G401 (cell line): ENCODE data around the gene STX16. TPM values are rescaled to one million over a fixed set of nuclear protein-coding genes. Genes with fewer than 3 reads are reported as not detected.
"Not testable (repeated sequence)": the region's sequence is repeated elsewhere in the genome, so short reads cannot be mapped to it uniquely, and the experiment has no call there.

Experiments
- DNase-seq: peaks from one replicate; pipeline ENCODE4 v3.0.0-alpha.2; 2015; ENCODE audit warnings: low spot score
- in situ Hi-C: cut with HindIII; loops from 2 replicates; pipeline ENCODE4 v1.10.0; 2016; ENCODE audit warnings: low sequenced_read_pairs, mixed read lengths
- total RNA-seq: library from RNA; depleted of rRNA; stranded (reverse); fragments of >200 nt; shearing (Covaris generic); gene quantifications from 2 replicates; pipeline ENCODE4 v1.2.3, GENCODE V29; 2014

The STX16 gene
- total RNA-seq, 1 experiment from 2014 or later = 32.3 TPM

GRCh38 chr20:58714340-58714922 lies 63.3 kb downstream of the STX16 start:
- in situ Hi-C loops = no loop called here
- DNase-seq = no peak

GRCh38 chr20:58714923-58715351 lies 63.9 kb downstream of the STX16 start:
- in situ Hi-C loops = no loop called here
- DNase-seq = no peak

DNA sequence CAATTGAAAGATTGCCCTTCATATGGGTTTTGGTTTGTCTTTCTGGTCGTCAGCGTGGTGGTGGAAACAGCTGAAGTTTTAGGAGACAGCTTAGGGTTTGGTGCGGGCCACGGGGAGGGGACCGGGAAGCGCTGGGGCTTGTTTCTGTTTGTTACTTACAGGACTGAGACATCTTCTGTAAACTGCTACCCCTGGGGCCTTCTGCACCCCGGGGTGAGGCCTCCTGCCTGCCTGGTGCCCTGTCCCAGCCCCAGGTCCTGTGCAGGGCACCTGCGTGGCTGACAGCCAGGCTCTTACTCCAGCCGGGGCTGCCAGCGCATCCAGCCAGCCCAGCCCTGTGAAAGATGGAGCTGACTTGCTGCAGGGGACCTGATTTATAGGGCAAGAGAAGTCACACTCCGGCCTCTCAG lies 64.3 kb downstream of the STX16 start:
- in situ Hi-C loops = no loop called here
- DNase-seq = no peak

GRCh38 chr20:58715801-58716475 lies 64.9 kb downstream of the STX16 start:
- in situ Hi-C loops = no loop called here
- no peak for DNase-seq

DNA sequence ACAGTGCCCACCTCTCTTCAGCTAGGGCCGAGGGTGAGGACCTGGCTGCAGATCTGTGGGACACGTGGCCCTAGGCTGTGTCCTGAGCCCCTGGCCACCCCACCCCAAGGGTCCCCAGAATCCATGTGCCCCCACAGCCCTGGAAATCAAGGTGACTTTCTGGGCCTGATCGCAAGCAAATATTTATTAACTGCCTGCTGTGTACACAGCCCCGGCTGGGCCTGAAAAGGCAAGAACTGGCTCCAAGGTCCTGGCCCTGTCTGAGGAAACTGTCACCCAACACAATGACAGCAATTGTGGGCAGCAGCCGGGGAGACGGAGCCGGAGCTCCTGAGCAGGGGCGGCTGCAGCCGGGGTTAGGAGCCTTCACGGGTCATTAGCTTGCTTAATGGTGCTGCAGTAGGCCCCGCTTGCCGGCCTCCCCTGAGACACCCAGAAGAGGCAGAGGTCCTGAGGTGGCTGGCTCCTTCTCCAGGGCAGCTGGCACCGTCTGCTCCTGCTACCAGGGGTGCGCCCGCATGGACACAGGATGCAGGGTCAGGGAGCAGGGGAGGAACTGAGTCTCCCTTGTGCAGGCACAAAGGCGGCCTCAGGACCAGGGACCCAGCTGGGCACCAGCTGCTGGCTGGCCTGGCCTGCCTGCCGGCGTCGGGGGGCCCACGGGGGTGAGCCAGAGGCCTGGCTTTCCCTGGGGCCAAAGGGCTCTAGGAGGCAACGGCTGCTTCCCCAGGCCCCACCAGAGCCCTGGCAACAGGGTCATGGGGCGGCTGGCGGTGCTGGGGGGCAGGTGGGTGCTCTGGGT lies 65.6 kb downstream of the STX16 start:
- in situ Hi-C loops = no loop called here

GRCh38 chr20:58717278-58718091 lies 66.4 kb downstream of the STX16 start:
- no peak for DNase-seq
- in situ Hi-C loops = no loop called here

More for the DNA sequence above, 65.6 kb downstream of the STX16 start:
- no peak for DNase-seq

DNA sequence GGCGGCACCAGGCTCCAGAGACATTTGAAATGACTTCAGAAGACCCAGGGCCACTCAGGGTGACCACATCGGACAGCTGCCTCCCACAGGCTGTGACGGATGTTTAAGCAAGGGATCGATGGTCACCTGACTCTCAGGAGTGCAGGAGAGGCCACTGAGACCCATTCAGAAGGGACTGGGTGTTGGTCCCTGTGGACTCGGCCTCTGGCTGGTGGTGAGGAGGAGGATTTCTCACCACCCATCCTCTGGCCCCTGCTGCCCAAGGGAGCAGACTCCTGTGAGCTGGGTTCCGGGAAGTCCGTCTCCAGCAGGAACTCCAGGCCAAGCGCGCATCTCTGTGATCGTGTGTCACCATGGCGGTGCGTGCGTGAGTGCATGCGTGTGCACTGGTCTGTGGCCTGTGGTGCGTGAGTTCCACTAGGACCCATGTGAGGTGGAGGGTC lies 67.1 kb downstream of the STX16 start:
- in situ Hi-C loops = no loop called here
- DNase-seq = no peak

DNA sequence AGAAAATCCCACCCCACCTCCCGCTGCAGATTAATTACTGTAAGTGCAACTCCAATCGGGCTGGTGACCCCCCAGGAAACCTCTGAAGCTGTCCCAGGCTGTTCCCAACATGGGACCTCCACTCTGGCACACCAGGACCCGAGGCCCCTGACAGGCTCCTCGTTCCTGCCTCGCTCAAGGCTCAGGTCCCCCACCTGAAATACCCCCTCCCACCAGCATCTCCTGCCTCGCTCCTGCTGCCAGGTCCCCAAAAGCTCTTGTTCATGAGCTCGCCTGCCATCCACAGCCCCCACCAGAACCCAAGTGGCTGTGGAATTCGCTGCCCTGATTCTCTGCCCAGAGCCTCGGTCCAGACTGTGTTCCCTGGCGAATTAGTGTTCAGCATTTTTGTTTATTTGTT lies 67.6 kb downstream of the STX16 start:
- DNase-seq = no peak
- in situ Hi-C loops = no loop called here

DNA sequence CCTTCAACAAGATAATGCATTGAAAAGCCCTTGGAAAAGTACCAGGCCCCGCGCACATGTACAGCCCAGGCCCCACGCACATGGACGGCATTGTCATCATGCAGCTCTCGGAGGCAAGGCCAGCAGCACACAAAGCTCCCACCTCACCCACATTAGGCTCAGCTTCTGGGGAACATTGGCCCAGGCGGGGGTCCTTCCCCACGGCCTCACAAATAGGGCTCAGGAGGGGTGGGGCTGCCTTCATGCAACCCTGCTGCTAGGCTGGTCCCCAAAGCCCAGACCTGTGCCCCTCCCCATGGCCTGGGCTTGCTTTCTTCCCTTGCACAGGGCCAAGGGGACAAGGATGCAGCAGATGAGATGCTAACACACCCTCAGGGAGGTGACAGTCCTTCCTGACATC lies 68.2 kb downstream of the STX16 start:
- DNase-seq = peak; percentile 8
- in situ Hi-C loops = no loop called here

DNA sequence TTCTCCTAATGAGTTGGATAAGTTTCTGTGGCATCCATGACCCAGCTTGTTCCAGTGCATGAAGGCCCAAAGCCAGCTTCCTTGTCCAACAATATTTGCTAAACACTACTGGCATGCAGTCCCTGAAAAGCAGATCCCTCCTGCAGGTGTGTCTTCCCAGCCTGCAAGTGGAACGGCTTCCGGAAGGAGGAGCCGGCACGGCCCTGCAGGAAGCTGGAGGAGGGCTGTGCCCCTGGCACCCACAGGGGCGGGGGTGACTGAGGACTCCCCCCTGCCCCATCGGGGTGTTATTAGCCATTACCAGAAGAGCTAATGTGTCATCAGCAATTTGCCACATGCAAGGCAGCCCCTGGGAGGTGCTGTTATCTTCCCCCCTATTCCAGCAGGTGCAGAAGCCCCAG lies 68.9 kb downstream of the STX16 start:
- in situ Hi-C loops = no loop called here
- DNase-seq = no peak

DNA sequence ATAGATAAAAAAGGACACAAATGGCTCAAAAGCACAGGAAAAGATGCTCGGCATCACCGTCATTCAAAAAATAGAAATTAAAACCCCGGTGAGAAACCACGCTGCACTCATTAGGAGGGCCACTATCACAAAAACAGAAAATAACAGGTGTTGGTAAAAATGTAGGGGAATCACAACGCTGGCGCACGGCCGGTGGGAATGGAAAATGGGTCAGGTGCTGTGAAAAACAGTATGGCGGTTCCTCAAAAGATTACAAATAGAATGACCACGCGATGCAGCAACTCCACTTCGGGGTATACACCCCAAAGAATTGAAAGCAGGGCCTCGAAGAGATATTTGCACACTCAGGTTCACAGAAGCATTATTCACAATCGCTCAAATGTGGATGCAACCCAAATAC lies 69.8 kb downstream of the STX16 start:
- DNase-seq = no peak
- in situ Hi-C loops = no loop called here

DNA sequence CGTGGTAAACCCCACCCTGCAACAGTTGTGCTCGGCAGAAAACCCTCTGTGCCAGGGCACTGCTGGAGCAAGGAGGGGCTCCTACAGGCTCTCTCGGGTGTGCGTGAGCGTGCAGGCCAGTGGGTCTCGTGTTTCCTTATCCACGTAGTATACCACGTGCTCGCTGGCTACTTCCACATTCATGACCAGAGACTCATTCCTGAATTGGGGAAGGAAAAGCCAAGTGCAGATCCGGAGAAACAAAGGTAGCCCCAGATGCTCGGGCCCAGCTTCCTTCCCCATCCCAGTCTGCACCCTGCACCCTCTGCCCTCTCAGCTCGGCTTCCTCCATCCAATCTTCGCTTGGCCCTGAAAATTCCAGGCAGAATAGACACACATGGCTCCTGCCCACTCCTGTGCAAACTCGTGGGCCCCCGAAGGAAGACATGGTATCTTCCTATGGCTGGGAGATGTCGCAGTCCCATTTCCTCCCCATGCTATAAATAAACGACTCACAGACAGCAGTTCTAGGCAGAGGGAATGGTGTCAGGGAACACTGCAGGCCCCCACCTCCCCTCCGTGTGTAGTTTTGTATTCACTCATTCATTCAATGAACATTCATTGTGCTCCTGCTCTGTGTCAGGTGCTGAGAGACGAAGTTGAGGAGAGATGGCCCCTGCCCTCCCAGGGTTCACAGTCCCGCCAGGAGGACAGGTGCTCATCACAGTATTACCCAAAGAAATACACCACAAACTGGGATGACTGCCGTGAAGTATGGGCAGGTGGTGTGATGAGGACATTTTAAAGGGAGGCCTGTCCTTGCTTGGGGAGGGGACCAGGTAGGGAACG lies 71.1 kb downstream of the STX16 start:
- no peak for DNase-seq
- in situ Hi-C loops = no loop called here

- in situ Hi-C loops = no loop called here
- no peak for DNase-seq
These were observed 72.0 kb downstream of the STX16 start for GRCh38 chr20:58722877-58723627.

DNA sequence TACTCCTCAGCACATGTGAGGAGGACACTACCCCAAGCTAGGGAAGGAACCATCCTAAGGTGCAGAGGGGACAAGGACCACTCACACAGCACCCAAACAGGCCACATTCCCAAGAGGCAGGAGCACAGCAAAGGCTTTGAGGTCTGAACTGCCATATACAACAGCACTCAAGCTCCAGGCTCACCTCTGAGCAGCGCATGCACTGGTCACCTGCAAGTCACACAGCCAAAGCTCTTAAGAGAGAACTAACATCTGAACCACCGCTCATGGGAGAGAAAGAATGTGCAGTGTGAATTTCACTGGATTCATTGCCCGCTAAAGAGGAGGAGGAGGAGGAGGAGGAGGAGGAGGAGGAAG lies 72.5 kb downstream of the STX16 start:
- DNase-seq = no peak
- in situ Hi-C loops = no loop called here

GRCh38 chr20:58726156-58726555 lies 75.1 kb downstream of the STX16 start:
- DNase-seq, in situ Hi-C loops: not testable (repeated sequence)
